Esophagus squamous epithelium (tissue), 5 donors: ENCODE data around the gene UBE3B. TPM values are rescaled to one million over a fixed set of nuclear protein-coding genes. Genes with fewer than 3 reads are reported as not detected.
A peak's percentile ranks its signal among the peaks of the same experiment; 100 is the strongest.

Source experiments
- DNase-seq: peaks from one replicate; lab custom pipeline; 2025; lab: John Stamatoyannopoulos, UW
- H3K27ac ChIP-seq, 4 donors: fragments of 200-600 bp; sonication (generic); one replicate each; pipeline ENCODE4 v1.5.1; 2016 to 2019; ENCODE audit warnings: mild to moderate bottlenecking in 1 of 4
- H3K27me3 ChIP-seq, 4 donors: fragments of 200-600 bp; sonication (generic); 1 replicate in 3 of 4; 2 replicates in 1 of 4; pipeline versions ENCODE4 v1.5.1 to v1.6.0; 2017 to 2021; ENCODE audit warnings: antibody characterized with exemption in 1 of 4
- H3K36me3 ChIP-seq, 3 donors: fragments of 200-600 bp; sonication (generic); one replicate each; pipeline ENCODE4 v1.5.1; 2016 to 2019
- H3K4me1 ChIP-seq, 3 donors: fragments of 200-600 bp; sonication (generic); one replicate each; pipeline ENCODE4 v1.5.1; 2017 to 2019
- H3K4me3 ChIP-seq, 4 donors: fragments of 200-600 bp; sonication (generic); 1 replicate in 3 of 4; 2 replicates in 1 of 4; pipeline ENCODE4 v1.5.1; 2016 to 2019; ENCODE audit warnings: mild to moderate bottlenecking in 2 of 4, moderate library complexity in 1 of 4
- H3K9me3 ChIP-seq, 3 donors: fragments of 200-600 bp; sonication (generic); one replicate each; pipeline ENCODE4 v1.5.1; 2016 to 2019
- POLR2A ChIP-seq, 4 donors: fragments of 450-650 bp; IDR thresholded peaks; one replicate each; pipeline ENCODE4 v1.6.1; 2017; ENCODE audit warnings: antibody characterized with exemption in 4 of 4, mild to moderate bottlenecking in 4 of 4, moderate library complexity in 3 of 4
- WGBS, 2 donors: methylation state at CpG; one replicate each; pipeline ENCODE4 v1.1.5; 2018; 5-methylcytosine and 5-hydroxymethylcytosine counted together
- intact Hi-C: fragments of 100-400 bp; cut with DNase I; formaldehyde crosslinking; loops from one replicate; pipeline ENCODE4 v1.15.0; 2022
- total RNA-seq, 4 donors: library from RNA; depleted of rRNA; stranded (reverse); fragments of >200 nt; gene quantifications; one replicate each; pipeline ENCODE4 v1.1.0, GENCODE V29; 2016
- TF ChIP-seq, protein P1 (sequence below), 6 experiments: fragments of 450-650 bp in 4 of 6; fragments of 200-600 bp in 2 of 6; sonication (generic) in 2 of 6; IDR thresholded peaks; one replicate each; pipeline ENCODE4 v1.5.1; 2016 to 2019; ENCODE audit warnings: antibody characterized with exemption in 6 of 6, mild to moderate bottlenecking in 4 of 6, moderate library complexity in 4 of 6
- donor health status: DM: yes; HTN: yes; CAD: no.

UBE3B gene
- total RNA-seq, 4 donors from 2014 or later: 31.7 to 48.7 (median 37.6) TPM

DNA sequence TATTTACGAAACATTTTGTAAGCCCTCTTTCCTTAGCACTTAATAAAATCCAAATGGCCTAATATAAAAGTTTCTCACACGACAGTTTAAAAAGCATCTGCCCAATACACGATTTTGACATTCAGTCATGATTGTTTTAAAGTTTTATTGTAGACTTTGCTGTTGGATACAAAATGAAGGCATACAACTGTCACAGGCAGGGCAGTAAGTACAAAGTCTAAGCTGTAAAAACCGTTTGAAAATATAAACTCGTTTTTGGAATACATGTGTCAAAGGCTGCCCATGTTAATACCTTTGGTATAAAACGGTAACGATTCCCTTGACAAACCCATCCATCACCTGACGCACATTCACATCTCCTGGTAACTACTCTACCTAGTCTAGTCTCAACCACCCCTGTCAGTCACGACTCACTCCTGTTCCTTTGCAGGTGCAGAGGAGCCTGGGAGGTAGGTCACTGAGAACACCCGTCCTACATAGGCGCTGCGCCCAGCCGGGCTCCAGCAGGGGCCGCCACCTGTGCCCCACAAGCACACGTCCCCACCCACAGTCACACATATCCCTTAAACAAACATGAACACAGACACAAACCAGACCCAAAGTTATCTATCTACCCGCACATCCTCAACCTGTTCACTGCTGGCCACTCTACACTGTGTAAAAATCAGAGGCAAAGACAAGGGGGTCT is 27.4 kb upstream of the UBE3B start:
- 76 to 77% methylated on average over 8 to 15 of the region's 16 CpGs for WGBS, 2 donors

DNA sequence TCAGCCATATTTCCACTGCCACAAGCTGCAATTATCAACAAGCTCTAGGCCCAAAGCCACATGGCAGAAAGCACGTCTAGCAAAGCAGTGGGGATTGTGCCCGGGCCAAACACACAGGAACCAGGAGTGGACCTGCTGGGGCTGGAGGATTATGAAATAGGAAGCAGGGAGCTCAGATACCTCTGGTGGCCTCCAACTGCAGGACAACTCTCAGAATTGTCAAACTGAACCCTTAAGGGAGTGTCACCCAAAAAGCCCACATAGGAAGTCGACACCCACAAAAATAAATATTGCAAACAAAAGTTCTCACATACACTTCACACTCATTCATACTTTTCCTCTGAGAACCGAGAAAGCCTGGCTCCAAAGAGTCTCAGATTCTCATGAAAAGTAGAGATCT is 26.5 kb upstream of the UBE3B start:
- intact Hi-C loops: no loop called here
- TF ChIP-seq POLR2A (IDR thresholded peaks at IDR 0.05): no peak
- TF ChIP-seq, protein P1, sequence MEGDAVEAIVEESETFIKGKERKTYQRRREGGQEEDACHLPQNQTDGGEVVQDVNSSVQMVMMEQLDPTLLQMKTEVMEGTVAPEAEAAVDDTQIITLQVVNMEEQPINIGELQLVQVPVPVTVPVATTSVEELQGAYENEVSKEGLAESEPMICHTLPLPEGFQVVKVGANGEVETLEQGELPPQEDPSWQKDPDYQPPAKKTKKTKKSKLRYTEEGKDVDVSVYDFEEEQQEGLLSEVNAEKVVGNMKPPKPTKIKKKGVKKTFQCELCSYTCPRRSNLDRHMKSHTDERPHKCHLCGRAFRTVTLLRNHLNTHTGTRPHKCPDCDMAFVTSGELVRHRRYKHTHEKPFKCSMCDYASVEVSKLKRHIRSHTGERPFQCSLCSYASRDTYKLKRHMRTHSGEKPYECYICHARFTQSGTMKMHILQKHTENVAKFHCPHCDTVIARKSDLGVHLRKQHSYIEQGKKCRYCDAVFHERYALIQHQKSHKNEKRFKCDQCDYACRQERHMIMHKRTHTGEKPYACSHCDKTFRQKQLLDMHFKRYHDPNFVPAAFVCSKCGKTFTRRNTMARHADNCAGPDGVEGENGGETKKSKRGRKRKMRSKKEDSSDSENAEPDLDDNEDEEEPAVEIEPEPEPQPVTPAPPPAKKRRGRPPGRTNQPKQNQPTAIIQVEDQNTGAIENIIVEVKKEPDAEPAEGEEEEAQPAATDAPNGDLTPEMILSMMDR (IDR thresholded peaks at IDR 0.05): no peak
- WGBS, 2 donors: 52 to 64% methylated on average over 4 of the region's 4 CpGs
- Histone ChIP-seq H3K27ac (peak overlapping the region in 2 of 4 donors; percentile 15 to 40), H3K9me3 (no peaks in the 10 kb centered on the region), H3K4me3 (no peak overlapping the region), H3K4me1 (peaks cover 0 to 27% (median 19%) of the 10 kb centered on the region in 3 donors), H3K36me3 (peaks cover 39 to 99% (median 43%) of the 10 kb centered on the region in 3 donors), H3K27me3 (no peaks in the 10 kb centered on the region)
- no peak for DNase-seq

More for the DNA sequence above, 27.4 kb upstream of the UBE3B start:
- intact Hi-C loops: no loop called here
- Histone ChIP-seq H3K9me3 (no peaks in the 10 kb centered on the region), H3K27me3 (no peaks in the 10 kb centered on the region), H3K36me3 (peaks cover 33 to 96% (median 34%) of the 10 kb centered on the region in 3 donors), H3K4me1 (peaks cover 0 to 27% (median 19%) of the 10 kb centered on the region in 3 donors), H3K4me3 (no peak overlapping the region), H3K27ac (peak overlapping the region in 3 of 4 donors; percentile 15 to 40 (median 23))
- TF ChIP-seq, protein P1 (IDR thresholded peaks at IDR 0.05): no peak
- no peak for TF ChIP-seq POLR2A (IDR thresholded peaks at IDR 0.05)
- DNase-seq: no peak

DNA sequence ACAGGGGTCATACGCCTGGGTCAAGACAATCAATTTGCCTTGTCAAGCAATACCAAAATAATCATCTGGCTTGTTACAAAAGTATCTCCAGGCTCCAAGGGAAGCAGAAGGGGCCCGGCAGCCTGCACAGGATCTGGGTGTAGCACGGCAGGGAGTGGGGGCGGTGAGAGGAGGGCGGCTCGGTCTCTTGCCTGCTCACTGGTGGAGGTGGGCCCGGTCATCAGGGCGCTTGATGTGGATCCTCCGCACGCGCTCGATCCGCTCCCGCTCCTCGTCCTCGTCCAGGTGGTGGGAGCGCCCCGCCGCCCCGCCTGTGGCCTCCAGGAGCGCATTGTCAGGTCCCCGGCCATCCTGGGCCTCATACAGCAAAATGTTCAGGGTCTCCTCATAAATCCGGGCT is 26.0 kb upstream of the UBE3B start:
- Histone ChIP-seq H3K9me3 (no peaks in the 10 kb centered on the region), H3K27ac (peak overlapping the region in 3 of 4 donors; percentile 12 to 45 (median 15)), H3K36me3 (peaks cover 43 to 99% (median 43%) of the 10 kb centered on the region in 3 donors), H3K4me1 (peaks cover 0 to 27% (median 19%) of the 10 kb centered on the region in 3 donors), H3K27me3 (no peaks in the 10 kb centered on the region), H3K4me3 (no peak overlapping the region)
- no peak for DNase-seq
- 64 to 94% methylated on average over 2 to 9 of the region's 23 CpGs for WGBS, 2 donors
- TF ChIP-seq, protein P1 (IDR thresholded peaks at IDR 0.05): no peak
- TF ChIP-seq POLR2A (IDR thresholded peaks at IDR 0.05): no peak
- intact Hi-C loops: no loop called here

DNA sequence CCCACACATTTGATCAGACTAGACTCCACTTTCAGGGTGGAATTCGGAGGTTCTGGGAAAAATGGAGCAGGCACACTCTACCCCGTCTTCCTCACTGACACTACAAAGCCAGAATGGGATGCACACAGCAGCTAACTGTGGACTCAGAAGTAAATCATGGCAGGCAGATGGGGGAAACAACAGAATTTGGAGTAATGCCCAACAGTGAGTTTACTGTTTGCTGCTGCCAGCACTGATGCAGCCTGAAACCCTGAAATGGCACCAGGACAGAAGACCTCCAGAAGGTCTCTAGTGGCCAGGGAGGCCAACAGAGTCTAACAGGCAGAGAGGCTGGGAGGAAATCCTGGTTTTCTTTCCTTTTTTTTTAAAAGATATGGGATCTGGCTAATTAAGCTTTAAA is 24.9 kb upstream of the UBE3B start:
- H3K4me3 ChIP-seq: no peak overlapping the region
- WGBS, 2 donors: 95 to 100% methylated on average over 1 to 2 of the region's 2 CpGs
- H3K36me3 ChIP-seq: peaks cover 43 to 99% (median 52%) of the 10 kb centered on the region in 3 donors
- H3K27me3 ChIP-seq: no peaks in the 10 kb centered on the region
- no peaks in the 10 kb centered on the region for H3K9me3 ChIP-seq
- TF ChIP-seq, protein P1 (IDR thresholded peaks at IDR 0.05): no peak
- TF ChIP-seq POLR2A (IDR thresholded peaks at IDR 0.05): no peak
- DNase-seq: no peak
- peaks cover 0 to 32% (median 24%) of the 10 kb centered on the region in 3 donors for H3K4me1 ChIP-seq
- intact Hi-C loops: no loop called here
- no peak overlapping the region for H3K27ac ChIP-seq

DNA sequence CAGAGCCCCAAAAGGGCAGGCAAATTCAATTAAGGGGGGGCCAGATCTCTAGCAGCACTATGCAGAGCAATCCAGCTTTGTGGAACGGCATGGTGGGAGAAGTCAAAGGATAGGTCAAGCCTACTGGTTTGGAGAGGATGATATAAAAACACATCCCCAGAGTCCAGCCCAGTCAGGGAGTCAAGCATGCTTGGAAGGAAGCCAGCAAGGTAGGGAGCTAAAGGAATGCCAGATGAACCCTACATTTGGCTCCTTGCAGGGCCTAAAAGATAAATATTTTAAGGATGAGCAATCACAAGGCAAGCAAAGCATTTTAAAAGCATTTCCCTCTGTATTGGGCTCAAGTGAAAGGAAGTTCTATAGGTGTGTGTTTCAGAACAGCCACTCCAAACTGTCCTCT is 21.7 kb upstream of the UBE3B start:
- Histone ChIP-seq H3K4me3 (no peak overlapping the region), H3K27me3 (no peaks in the 10 kb centered on the region), H3K4me1 (peaks cover 5 to 58% (median 49%) of the 10 kb centered on the region in 3 donors), H3K9me3 (no peaks in the 10 kb centered on the region), H3K36me3 (peaks cover 35 to 98% (median 61%) of the 10 kb centered on the region in 3 donors), H3K27ac (no peak overlapping the region)
- TF ChIP-seq, protein P1 (IDR thresholded peaks at IDR 0.05): no peak
- TF ChIP-seq POLR2A (IDR thresholded peaks at IDR 0.05): no peak
- intact Hi-C loops: no loop called here
- no peak for DNase-seq
- WGBS, 2 donors: 82 to 94% methylated on average over 1 of the region's 1 CpG
